Measurements from ENCODE around the gene MUSTN1.

DNA sequence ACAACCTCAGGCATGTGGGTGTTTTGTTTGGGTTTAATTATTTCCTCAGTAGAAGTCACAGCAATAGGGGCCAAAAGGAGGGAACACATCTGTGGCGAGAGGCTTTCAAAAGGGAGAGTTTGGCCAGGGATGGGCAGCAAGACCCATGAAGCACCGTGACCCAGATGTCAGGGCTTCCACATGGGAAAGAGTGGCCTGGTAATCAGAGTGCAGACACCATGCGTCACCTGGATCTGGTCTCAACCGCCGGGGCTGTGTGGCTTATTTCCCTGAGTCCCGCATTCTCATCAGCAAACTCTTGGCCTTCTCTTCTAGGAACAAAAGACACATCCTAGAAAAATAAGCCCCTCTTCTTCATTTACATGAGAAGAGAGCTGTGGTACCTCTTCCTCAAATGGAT, 12.4 kb upstream of the MUSTN1 start:
- TF ChIP-seq, protein P1, sequence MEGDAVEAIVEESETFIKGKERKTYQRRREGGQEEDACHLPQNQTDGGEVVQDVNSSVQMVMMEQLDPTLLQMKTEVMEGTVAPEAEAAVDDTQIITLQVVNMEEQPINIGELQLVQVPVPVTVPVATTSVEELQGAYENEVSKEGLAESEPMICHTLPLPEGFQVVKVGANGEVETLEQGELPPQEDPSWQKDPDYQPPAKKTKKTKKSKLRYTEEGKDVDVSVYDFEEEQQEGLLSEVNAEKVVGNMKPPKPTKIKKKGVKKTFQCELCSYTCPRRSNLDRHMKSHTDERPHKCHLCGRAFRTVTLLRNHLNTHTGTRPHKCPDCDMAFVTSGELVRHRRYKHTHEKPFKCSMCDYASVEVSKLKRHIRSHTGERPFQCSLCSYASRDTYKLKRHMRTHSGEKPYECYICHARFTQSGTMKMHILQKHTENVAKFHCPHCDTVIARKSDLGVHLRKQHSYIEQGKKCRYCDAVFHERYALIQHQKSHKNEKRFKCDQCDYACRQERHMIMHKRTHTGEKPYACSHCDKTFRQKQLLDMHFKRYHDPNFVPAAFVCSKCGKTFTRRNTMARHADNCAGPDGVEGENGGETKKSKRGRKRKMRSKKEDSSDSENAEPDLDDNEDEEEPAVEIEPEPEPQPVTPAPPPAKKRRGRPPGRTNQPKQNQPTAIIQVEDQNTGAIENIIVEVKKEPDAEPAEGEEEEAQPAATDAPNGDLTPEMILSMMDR (IDR thresholded peaks at IDR 0.05): no peak
- TF ChIP-seq ZFX (IDR thresholded peaks at IDR 0.05; ENCODE audit: borderline replicate concordance): no peak
